Endothelial cell of umbilical vein (primary cell): ENCODE data around the gene JRKL. TPM values are rescaled to one million over a fixed set of nuclear protein-coding genes. Genes with fewer than 3 reads are reported as not detected.
A peak's percentile ranks its signal among the peaks of the same experiment; 100 is the strongest.

Experiments used
- BruUV-seq: library from RNA; stranded (reverse); fragments of 400-500 nt; replicated peaks from 2 replicates; lab custom pipeline; 2021; lab: Mats Ljungman, UMichigan
- CTCF ChIA-PET: fragments of 300-600, 350-600 bp; sonication (Branson Sonifier 250); formaldehyde crosslinking; loops from one replicate; lab custom pipeline; 2021; ENCODE audit warnings: antibody characterized with exemption, inconsistent platforms; lab: Charles Lee
- POLR2A ChIA-PET: fragments of 300-600, 350-600 bp; sonication (Branson Sonifier 250); formaldehyde crosslinking; loops from one replicate; lab custom pipeline; 2021; ENCODE audit warnings: antibody characterized with exemption, inconsistent platforms; lab: Charles Lee
- DNase-seq: peaks from one replicate; pipeline ENCODE4 v3.0.0-alpha.2; 2011; ENCODE audit warnings: low read depth, low spot score
- FAIRE-seq: peaks from 2 replicates; lab custom pipeline; 2011; peaks lifted over from hg19 to GRCh38; lab: Jason Lieb, UNC
- H2AFZ ChIP-seq: 2 replicates; pipeline ENCODE4 v1.6.0; 2012; ENCODE audit warnings: low read depth, low read length, control low read depth, inconsistent platforms
- H3K27ac ChIP-seq: 2 replicates; pipeline ENCODE4 v1.5.1; 2011; ENCODE audit warnings: low read depth, mild to moderate bottlenecking, control low read depth, low read length, moderate library complexity; ENCODE audit not compliant: insufficient read depth
- H3K27me3 ChIP-seq, 2 experiments: 2 replicates each; pipeline versions ENCODE4 v1.6.0 to v1.6.1; 2011; ENCODE audit warnings: low read length in 2 of 2, mixed read lengths in 1 of 2; ENCODE audit not compliant: control insufficient read depth in 2 of 2, insufficient read depth in 2 of 2
- H3K36me3 ChIP-seq, 2 experiments: 2 replicates in 1 of 2; 3 replicates in 1 of 2; pipeline ENCODE4 v1.5.1; 2011; ENCODE audit warnings: low read length in 2 of 2, mild to moderate bottlenecking in 1 of 2, moderate library complexity in 1 of 2; ENCODE audit not compliant: control insufficient read depth in 2 of 2, insufficient read depth in 2 of 2; ENCODE audit errors: extremely low read depth in 1 of 2
- H3K4me1 ChIP-seq: 3 replicates; pipeline ENCODE4 v1.5.1; 2011; ENCODE audit warnings: mild to moderate bottlenecking, low read length; ENCODE audit not compliant: control insufficient read depth, insufficient read depth; ENCODE audit errors: extremely low read depth
- H3K4me2 ChIP-seq: 2 replicates; pipeline ENCODE4 v1.6.1; 2011; ENCODE audit warnings: low read length, control low read depth, mixed read lengths; ENCODE audit not compliant: insufficient read depth
- H3K4me3 ChIP-seq, 3 experiments: fragments of 200-600 bp in 1 of 3; sonication (generic), shearing (Covaris generic) in 1 of 3; replicated peaks in 1 of 3; 2 replicates each; pipeline ENCODE4 v1.5.1; 2011 to 2016; ENCODE audit warnings: control low read depth in 3 of 3, low read length in 3 of 3, mild to moderate bottlenecking in 2 of 3, inconsistent platforms in 1 of 3, low read depth in 1 of 3, moderate library complexity in 1 of 3; ENCODE audit not compliant: insufficient read depth in 1 of 3
- H3K79me2 ChIP-seq: 2 replicates; pipeline ENCODE4 v1.6.0; 2012; ENCODE audit warnings: low read length, inconsistent platforms; ENCODE audit not compliant: control insufficient read depth, insufficient read depth
- H3K9ac ChIP-seq: replicated peaks from 2 replicates; pipeline ENCODE3; 2011; ENCODE audit warnings: low read length, control low read depth; ENCODE audit not compliant: insufficient read depth; ENCODE audit errors: extremely low read depth
- H3K9me1 ChIP-seq: replicated peaks from 3 replicates; pipeline ENCODE4 v1.6.0; 2011; ENCODE audit warnings: mild to moderate bottlenecking, low read length; ENCODE audit not compliant: control insufficient read depth, insufficient read depth; ENCODE audit errors: extremely low read depth
- H3K9me3 ChIP-seq: replicated peaks from 2 replicates; pipeline ENCODE4 v1.5.1; 2012; ENCODE audit warnings: low read length, inconsistent platforms; ENCODE audit not compliant: control insufficient read depth, insufficient read depth
- H4K20me1 ChIP-seq: replicated peaks from 2 replicates; pipeline ENCODE3; 2011; ENCODE audit warnings: mild to moderate bottlenecking, low read length; ENCODE audit not compliant: control insufficient read depth, insufficient read depth; ENCODE audit errors: extremely low read depth
- EZH2 ChIP-seq: IDR thresholded peaks from 2 replicates; pipeline ENCODE4 v1.6.1; 2012; ENCODE audit warnings: borderline replicate concordance, low read depth, mild to moderate bottlenecking, moderate library complexity, low read length, inconsistent platforms; ENCODE audit not compliant: severe bottlenecking
- FOS ChIP-seq: IDR thresholded peaks from 2 replicates; pipeline ENCODE4 v1.6.1; 2011; ENCODE audit warnings: mild to moderate bottlenecking, low read length, moderate library complexity, borderline replicate concordance; ENCODE audit not compliant: insufficient read depth
- GATA2 ChIP-seq: IDR thresholded peaks from 2 replicates; pipeline ENCODE4 v1.7.0; 2011; ENCODE audit warnings: low read depth, mild to moderate bottlenecking, moderate library complexity, mixed read lengths, low read length; ENCODE audit not compliant: insufficient read length, insufficient read depth
- JUN ChIP-seq: IDR thresholded peaks from 2 replicates; pipeline ENCODE4 v1.6.1; 2011; ENCODE audit warnings: borderline replicate concordance, low read depth; ENCODE audit not compliant: insufficient read length, insufficient read depth
- MYC ChIP-seq: IDR thresholded peaks from one replicate; pipeline ENCODE4 v1.6.1; 2011; ENCODE audit warnings: mild to moderate bottlenecking, low read depth, low read length
- POLR2A ChIP-seq: IDR thresholded peaks from 2 replicates; pipeline ENCODE4 v1.6.1; 2012; ENCODE audit warnings: low read depth, mild to moderate bottlenecking, control low read depth, low read length
- POLR2AphosphoS5 ChIP-seq: IDR thresholded peaks from 2 replicates; pipeline ENCODE4 v1.6.1; 2012; ENCODE audit warnings: low read depth, mild to moderate bottlenecking, control low read depth, low read length, moderate library complexity; ENCODE audit not compliant: insufficient read depth
- dilution Hi-C: fragments of 300-500 bp; cut with MboI; formaldehyde crosslinking; loops from one replicate; pipeline ENCODE4 v1.15.0; 2019; ENCODE audit warnings: low sequenced_read_pairs; ENCODE audit not compliant: extremely low pct_ligation_motif_present
- intact Hi-C: fragments of 100-400 bp; cut with micrococcal nuclease; formaldehyde crosslinking; loops from one replicate; pipeline ENCODE4 v1.10.0; 2022
- polyA plus RNA-seq, 4 experiments: library from polyadenylated mRNA; depleted of rRNA in 3 of 4; stranded (reverse) in 3 of 4; unstranded in 1 of 4; fragments of >200 nt; gene quantifications; 2 replicates each; pipeline versions ENCODE4 v1.2.1 to v1.2.3, GENCODE V29; 2011 to 2012; ENCODE audit warnings: missing spikeins in 1 of 4
- total RNA-seq: library from RNA; stranded (reverse); gene quantifications from 2 replicates; pipeline ENCODE4 v1.2.3, GENCODE V29; 2021
- TF ChIP-seq, protein P1 (sequence below), 2 donors: IDR thresholded peaks; 1 replicate in 1 of 2; 2 replicates in 1 of 2; pipeline ENCODE4 v1.5.1; 2011; ENCODE audit warnings: low read length in 2 of 2, mild to moderate bottlenecking in 2 of 2, moderate library complexity in 2 of 2, control low read depth in 1 of 2, inconsistent platforms in 1 of 2, low read depth in 1 of 2; ENCODE audit not compliant: insufficient read depth in 1 of 2; ENCODE audit errors: extremely low read depth in 1 of 2
- TF ChIP-seq, protein P2 (sequence below): IDR thresholded peaks from 2 replicates; pipeline ENCODE4 v1.6.1; 2011; ENCODE audit not compliant: insufficient read depth, insufficient read length

JRKL gene
- total and polyA plus RNA-seq, 2 donors (not counting 3 experiments of a cell fraction or from before 2014, with no cell fraction given), result 1.4 to 7.6 TPM

DNA sequence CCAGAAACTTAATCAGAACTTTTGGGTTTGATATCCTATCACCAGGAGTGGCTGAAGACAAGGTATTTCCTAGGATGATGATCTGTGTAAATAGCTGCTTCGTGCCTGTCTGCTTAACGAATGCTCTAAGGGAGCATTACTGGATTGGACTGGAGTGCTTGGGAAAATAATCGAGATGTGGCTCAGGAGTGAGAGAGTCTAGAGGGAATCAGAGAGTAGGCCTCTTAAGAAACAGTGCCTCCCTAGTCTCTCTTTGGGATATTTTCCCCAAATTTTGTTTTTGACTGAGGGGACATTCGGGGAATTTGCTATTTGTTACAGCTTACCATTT, 49.3 kb upstream of the JRKL start:
- TF ChIP-seq, protein P1, sequence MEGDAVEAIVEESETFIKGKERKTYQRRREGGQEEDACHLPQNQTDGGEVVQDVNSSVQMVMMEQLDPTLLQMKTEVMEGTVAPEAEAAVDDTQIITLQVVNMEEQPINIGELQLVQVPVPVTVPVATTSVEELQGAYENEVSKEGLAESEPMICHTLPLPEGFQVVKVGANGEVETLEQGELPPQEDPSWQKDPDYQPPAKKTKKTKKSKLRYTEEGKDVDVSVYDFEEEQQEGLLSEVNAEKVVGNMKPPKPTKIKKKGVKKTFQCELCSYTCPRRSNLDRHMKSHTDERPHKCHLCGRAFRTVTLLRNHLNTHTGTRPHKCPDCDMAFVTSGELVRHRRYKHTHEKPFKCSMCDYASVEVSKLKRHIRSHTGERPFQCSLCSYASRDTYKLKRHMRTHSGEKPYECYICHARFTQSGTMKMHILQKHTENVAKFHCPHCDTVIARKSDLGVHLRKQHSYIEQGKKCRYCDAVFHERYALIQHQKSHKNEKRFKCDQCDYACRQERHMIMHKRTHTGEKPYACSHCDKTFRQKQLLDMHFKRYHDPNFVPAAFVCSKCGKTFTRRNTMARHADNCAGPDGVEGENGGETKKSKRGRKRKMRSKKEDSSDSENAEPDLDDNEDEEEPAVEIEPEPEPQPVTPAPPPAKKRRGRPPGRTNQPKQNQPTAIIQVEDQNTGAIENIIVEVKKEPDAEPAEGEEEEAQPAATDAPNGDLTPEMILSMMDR (IDR thresholded peaks at IDR 0.05; ENCODE audit: extremely low read depth in 1 of 2, insufficient read depth in 1 of 2, low read depth in 1 of 2, low read length in 2 of 2), result no peak
- no peak for TF ChIP-seq MYC
- TF ChIP-seq POLR2A, result no peak
- no peak for TF ChIP-seq POLR2AphosphoS5
- no peak for TF ChIP-seq FOS
- TF ChIP-seq EZH2, result no peak
- TF ChIP-seq, protein P2, sequence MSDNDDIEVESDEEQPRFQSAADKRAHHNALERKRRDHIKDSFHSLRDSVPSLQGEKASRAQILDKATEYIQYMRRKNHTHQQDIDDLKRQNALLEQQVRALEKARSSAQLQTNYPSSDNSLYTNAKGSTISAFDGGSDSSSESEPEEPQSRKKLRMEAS, result no peak
- no peak for TF ChIP-seq GATA2
- TF ChIP-seq JUN, result no peak
- intact Hi-C loops, result loop anchor here (5.0 kb wide), 1 partner anchor 238 kb away; no protein-coding TSS in a partner anchor
- no peaks in the 10 kb centered on the region for H4K20me1 ChIP-seq
- peaks cover 35% of the 10 kb centered on the region for H3K79me2 ChIP-seq
- H3K27me3 ChIP-seq, result no peaks in the 10 kb centered on the region
- H3K4me2 ChIP-seq, result peak overlapping the region; percentile 48
- H3K9me3 ChIP-seq, result no peaks in the 10 kb centered on the region
- no peak for FAIRE-seq
- H3K36me3 ChIP-seq, result no peaks in the 10 kb centered on the region
- POLR2A ChIA-PET, result no interaction called here
- peaks cover 30% of the 10 kb centered on the region for H3K4me1 ChIP-seq
- no peak overlapping the region for H3K9ac ChIP-seq
- CTCF ChIA-PET, result interaction anchor here (0.7 to 8.5 kb wide), 10 partner anchors 8 to 550 kb away, joined by 3 to 215 read pairs (median 16); partner anchors contain the start of genes CEP57 and FAM76B
- BruUV-seq, result no TSS peak
- DNase-seq, result no peak
- H3K9me1 ChIP-seq, result no peaks in the 10 kb centered on the region
- peak overlapping the region in 1 of 3 experiments; percentile 0 for H3K4me3 ChIP-seq
- no peak overlapping the region for H3K27ac ChIP-seq
- H2AFZ ChIP-seq, result no peak overlapping the region
- dilution Hi-C loops, result no loop called here
